ENCODE measurements around the gene NRL.

- TF ChIP-seq CTCF (IDR thresholded peaks at IDR 0.05) (no peak), POLR2A (IDR thresholded peaks at IDR 0.05) (no peak)
Observed at GRCh38 chr14:24132976-24133375, 18.2 kb upstream of the NRL start.
